NCI-H526 treated with DMSO at 0.1 percent for 48 hours (cell line): Measurements from ENCODE around the gene TEC.

Source experiments
- DNase-seq: peaks from one replicate; lab custom pipeline; 2025; lab: John Stamatoyannopoulos, UW

The TEC gene

GRCh38 chr4:48269861-48270522 lies 354 bp upstream of the TEC start:
- DNase-seq: peak; percentile 63

GRCh38 chr4:48267574-48267973 lies 2.1 kb downstream of the TEC start:
- DNase-seq: no peak

GRCh38 chr4:48266781-48267180 lies 2.9 kb downstream of the TEC start:
- no peak for DNase-seq

- no peak for DNase-seq
These were observed 6.7 kb downstream of the TEC start for GRCh38 chr4:48262926-48263325.

- DNase-seq: no peak
These were observed 7.2 kb downstream of the TEC start for GRCh38 chr4:48262484-48262883.

- no peak for DNase-seq
These were observed 8.4 kb downstream of the TEC start for GRCh38 chr4:48261281-48261680.

- no peak for DNase-seq
These were observed 9.9 kb downstream of the TEC start for GRCh38 chr4:48259748-48260147.

- no peak for DNase-seq
These were observed 10.7 kb downstream of the TEC start for GRCh38 chr4:48258845-48259397.

GRCh38 chr4:48255959-48256342 lies 13.7 kb downstream of the TEC start:
- DNase-seq: no peak

GRCh38 chr4:48255072-48255958 lies 14.3 kb downstream of the TEC start:
- DNase-seq: no peak

- no peak for DNase-seq
These were observed 15.1 kb downstream of the TEC start for GRCh38 chr4:48254381-48255071.

GRCh38 chr4:48252313-48252712 lies 17.3 kb downstream of the TEC start:
- no peak for DNase-seq

- DNase-seq: no peak
These were observed 18.7 kb downstream of the TEC start for GRCh38 chr4:48250980-48251379.

- no peak for DNase-seq
These were observed 19.3 kb downstream of the TEC start for GRCh38 chr4:48250343-48250742.

GRCh38 chr4:48249378-48249777 lies 20.3 kb downstream of the TEC start:
- DNase-seq: no peak

GRCh38 chr4:48248559-48248953 lies 21.1 kb downstream of the TEC start:
- no peak for DNase-seq

- DNase-seq: no peak
These were observed 21.6 kb downstream of the TEC start for GRCh38 chr4:48247878-48248558.

GRCh38 chr4:48247142-48247877 lies 22.3 kb downstream of the TEC start:
- DNase-seq: no peak

- no peak for DNase-seq
These were observed 25.0 kb downstream of the TEC start for GRCh38 chr4:48244665-48245064.

- DNase-seq: no peak
These were observed 25.8 kb downstream of the TEC start for GRCh38 chr4:48243887-48244286.

GRCh38 chr4:48243429-48243828 lies 26.2 kb downstream of the TEC start:
- DNase-seq: no peak
